ENCODE results near the gene FAM174B. TPM values are rescaled to one million over a fixed set of nuclear protein-coding genes. Genes with fewer than 3 reads are reported as not detected.

The FAM174B gene
- total and polyA plus RNA-seq, 2 donors (not counting 1 experiment from before 2014, with no cell fraction given) = 0.03 to 1.9 TPM

GRCh38 chr15:92664178-92664900, 8.8 kb upstream of the FAM174B start:
- no peak overlapping the region for H2AFZ ChIP-seq (ENCODE audit: insufficient read depth, low read depth, low read length, poor library complexity, severe bottlenecking)
- Mint-ChIP-seq H3K4me3 (no peak overlapping the region), H3K4me1 (no peaks in the 10 kb centered on the region), H3K27me3 (peaks cover 23% of the 10 kb centered on the region), H3K27ac (no peak overlapping the region), H3K9me3 (ENCODE audit: insufficient read depth) (no peaks in the 10 kb centered on the region)
- H3K27ac ChIP-seq (ENCODE audit: low read length in 2 of 2) = no peak overlapping the region
- 89% methylated on average over 8 of the region's 12 CpGs for WGBS (ENCODE audit: insufficient coverage)
- ATAC-seq (ENCODE audit: low read depth) (no peak), DNase-seq (no peak)
- no peaks in the 10 kb centered on the region for H3K79me2 ChIP-seq (ENCODE audit: control insufficient read depth, insufficient read depth, low read length)
- H3K36me3 ChIP-seq (replicated peaks in 1 of 2; ENCODE audit: control extremely low read depth in 1 of 2, control insufficient read depth in 1 of 2, extremely low read depth in 1 of 2, insufficient read depth in 2 of 2, low read length in 1 of 2) = no peaks in the 10 kb centered on the region
- H3K4me3 ChIP-seq (ENCODE audit: control extremely low read depth in 1 of 5, extremely low read depth in 1 of 5, insufficient read depth in 1 of 5, low read depth in 2 of 5, low read length in 4 of 5) = no peak overlapping the region
- H3K27me3 ChIP-seq (replicated peaks in 1 of 4; ENCODE audit: control extremely low read depth in 1 of 4, control insufficient read depth in 3 of 4, insufficient read depth in 4 of 4, low read length in 3 of 4) = peaks cover 0 to 6% (median 0%) of the 10 kb centered on the region in 4 experiments
- CTCF ChIA-PET = no interaction called here
- intact Hi-C loops (cut with micrococcal nuclease) = no loop called here
- H4K20me1 ChIP-seq (ENCODE audit: control insufficient read depth, insufficient read depth, low read length, poor library complexity, severe bottlenecking) = no peaks in the 10 kb centered on the region
- no peak overlapping the region for H3K4me2 ChIP-seq (replicated peaks; ENCODE audit: low read depth, low read length, poor library complexity, severe bottlenecking)
- POLR2A ChIA-PET = no interaction called here
- TF ChIP-seq EZH2 (IDR thresholded peaks at IDR 0.05; ENCODE audit: borderline replicate concordance, insufficient read depth, low read depth, low read length, poor library complexity, severe bottlenecking) (no peak), CTCF (IDR thresholded peaks at IDR 0.05) (no peak)
- no peak overlapping the region for H3K9ac ChIP-seq (ENCODE audit: low read length)
- no peaks in the 10 kb centered on the region for H3K9me3 ChIP-seq (ENCODE audit: control extremely low read depth in 1 of 3, control insufficient read depth in 2 of 3, insufficient read depth in 1 of 3, low read length in 2 of 3)
- H3K4me1 ChIP-seq (ENCODE audit: control insufficient read depth in 2 of 2, insufficient read depth in 2 of 2, low read length in 2 of 2) = no peaks in the 10 kb centered on the region

GRCh38 chr15:92663250-92663951, 7.8 kb upstream of the FAM174B start:
- Histone ChIP-seq H3K4me2 (replicated peaks; ENCODE audit: low read depth, low read length, poor library complexity, severe bottlenecking) (no peak overlapping the region), H3K27me3 (replicated peaks in 1 of 4; ENCODE audit: control extremely low read depth in 1 of 4, control insufficient read depth in 3 of 4, insufficient read depth in 4 of 4, low read length in 3 of 4) (peaks cover 0 to 6% (median 0%) of the 10 kb centered on the region in 4 experiments), H3K4me3 (ENCODE audit: control extremely low read depth in 1 of 5, extremely low read depth in 1 of 5, insufficient read depth in 1 of 5, low read depth in 2 of 5, low read length in 4 of 5) (no peak overlapping the region), H3K4me1 (ENCODE audit: control insufficient read depth in 2 of 2, insufficient read depth in 2 of 2, low read length in 2 of 2) (no peaks in the 10 kb centered on the region), H4K20me1 (ENCODE audit: control insufficient read depth, insufficient read depth, low read length, poor library complexity, severe bottlenecking) (no peaks in the 10 kb centered on the region), H3K9me3 (ENCODE audit: control extremely low read depth in 1 of 3, control insufficient read depth in 2 of 3, insufficient read depth in 1 of 3, low read length in 2 of 3) (no peaks in the 10 kb centered on the region), H3K79me2 (ENCODE audit: control insufficient read depth, insufficient read depth, low read length) (no peaks in the 10 kb centered on the region), H3K27ac (ENCODE audit: low read length in 2 of 2) (no peak overlapping the region), H2AFZ (ENCODE audit: insufficient read depth, low read depth, low read length, poor library complexity, severe bottlenecking) (no peak overlapping the region), H3K36me3 (replicated peaks in 1 of 2; ENCODE audit: control extremely low read depth in 1 of 2, control insufficient read depth in 1 of 2, extremely low read depth in 1 of 2, insufficient read depth in 2 of 2, low read length in 1 of 2) (no peaks in the 10 kb centered on the region), H3K9ac (ENCODE audit: low read length) (no peak overlapping the region)
- 78% methylated on average over 12 of the region's 13 CpGs for WGBS (ENCODE audit: insufficient coverage)
- H3K9me3 Mint-ChIP-seq (ENCODE audit: insufficient read depth) = no peaks in the 10 kb centered on the region
- H3K4me3 Mint-ChIP-seq = no peak overlapping the region
- POLR2A ChIA-PET = no interaction called here
- TF ChIP-seq EZH2 (IDR thresholded peaks at IDR 0.05; ENCODE audit: borderline replicate concordance, insufficient read depth, low read depth, low read length, poor library complexity, severe bottlenecking) (no peak), CTCF (IDR thresholded peaks at IDR 0.05) (no peak)
- peaks cover 20% of the 10 kb centered on the region for H3K27me3 Mint-ChIP-seq
- no peak for DNase-seq
- CTCF ChIA-PET = no interaction called here
- intact Hi-C loops (cut with micrococcal nuclease) = no loop called here
- no peak for ATAC-seq (ENCODE audit: low read depth)
- H3K27ac Mint-ChIP-seq = no peak overlapping the region
- H3K4me1 Mint-ChIP-seq = no peaks in the 10 kb centered on the region
